Measurements from ENCODE around the gene OR6J1. TPM values are rescaled to one million over a fixed set of nuclear protein-coding genes. Genes with fewer than 3 reads are reported as not detected.
"Not testable (repeated sequence)": the region's sequence is repeated elsewhere in the genome, so short reads cannot be mapped to it uniquely, and the experiment has no call there.

OR6J1 gene
- total and polyA plus RNA-seq, 2 experiments from 2014 or later = not detected

DNA sequence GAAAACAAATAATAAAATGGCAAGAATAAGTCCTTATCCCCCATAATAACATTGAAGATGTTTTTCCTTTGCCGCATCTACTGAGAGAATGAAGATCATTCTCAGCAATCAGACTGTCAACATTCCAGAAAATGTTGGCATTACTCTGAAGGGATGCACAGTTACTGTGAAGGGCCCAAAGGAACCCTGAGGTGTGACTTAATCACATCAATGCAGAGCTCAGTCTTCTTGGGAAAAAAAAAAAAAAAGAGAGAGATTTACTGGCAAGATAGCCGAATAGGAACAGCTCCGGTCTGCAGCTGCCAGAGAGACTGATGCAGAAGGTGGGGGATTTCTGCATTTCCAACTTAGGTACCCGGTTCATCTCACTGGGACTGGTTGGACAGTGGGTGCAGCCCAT is 41.3 kb upstream of the OR6J1 start:
- Histone ChIP-seq H4K20me1 (ENCODE audit: insufficient read depth) (no peaks in the 10 kb centered on the region), H3K4me3 (no peak overlapping the region), H3K36me3 (ENCODE audit: low read depth) (no peaks in the 10 kb centered on the region), H2AFZ (no peak overlapping the region), H3K27me3 (replicated peaks; ENCODE audit: insufficient read depth) (peaks cover 18% of the 10 kb centered on the region), H3K79me2 (ENCODE audit: insufficient read depth) (no peaks in the 10 kb centered on the region), H3K9me2 (ENCODE audit: insufficient read depth) (no peaks in the 10 kb centered on the region), H3K9ac (no peak overlapping the region), H3F3A (ENCODE audit: insufficient read depth) (peaks cover 5% of the 10 kb centered on the region; the same call in 1 of the 2 replicates), H3K4me2 (ENCODE audit: unreplicated experiment) (no peak overlapping the region), H3K4me1 (ENCODE audit: insufficient read depth) (peaks cover 20% of the 10 kb centered on the region; the same call in 1 of the 2 replicates), H3K27ac (no peak overlapping the region), H3K9me3 (ENCODE audit: low read depth) (no peaks in the 10 kb centered on the region)
- no peak for TF ChIP-seq EZH2phosphoT487 (IDR thresholded peaks at IDR 0.05; ENCODE audit: insufficient read depth, low read depth)
- no peak for TF ChIP-seq EZH2 (IDR thresholded peaks at IDR 0.05; ENCODE audit: insufficient read depth, poor library complexity, severe bottlenecking)
- in situ Hi-C loops (cut with MboI) = no loop called here
- no peak for DNase-seq
- 27 to 39% methylated on average over 4 of the region's 4 CpGs for WGBS, 2 experiments (ENCODE audit: low coverage in 1 of 2, low lambda C conversion rate in 2 of 2, missing lambda C conversion rate in 2 of 2)

DNA sequence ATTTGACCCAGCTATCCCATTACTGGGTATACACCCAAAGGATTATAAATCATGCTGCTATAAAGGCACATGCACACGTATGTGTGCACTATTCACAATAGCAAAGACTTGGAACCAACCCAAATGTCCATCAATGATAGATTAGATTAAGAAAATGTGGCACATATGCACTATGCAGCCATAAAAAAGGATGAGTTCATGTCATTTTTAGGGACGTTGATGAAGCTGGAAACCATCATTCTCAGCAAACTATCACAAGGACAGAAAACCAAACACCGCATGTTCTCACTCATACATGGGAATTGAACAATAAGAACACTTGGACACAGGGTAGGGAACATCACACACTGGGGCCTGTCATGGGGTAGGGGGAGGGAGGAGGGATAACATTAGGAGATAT is 39.3 kb upstream of the OR6J1 start:
- H3K4me2 ChIP-seq (ENCODE audit: unreplicated experiment); H3F3A ChIP-seq (ENCODE audit: insufficient read depth); H3K4me3 ChIP-seq; H3K4me1 ChIP-seq (ENCODE audit: insufficient read depth); H3K36me3 ChIP-seq (ENCODE audit: low read depth); H3K9me2 ChIP-seq (ENCODE audit: insufficient read depth); DNase-seq; in situ Hi-C loops (cut with MboI); H3K27ac ChIP-seq; H3K9me3 ChIP-seq (ENCODE audit: low read depth); H3K79me2 ChIP-seq (ENCODE audit: insufficient read depth); H2AFZ ChIP-seq; H4K20me1 ChIP-seq (ENCODE audit: insufficient read depth); H3K9ac ChIP-seq: not testable (repeated sequence)
- WGBS, 2 experiments (ENCODE audit: low coverage in 1 of 2, low lambda C conversion rate in 2 of 2, missing lambda C conversion rate in 2 of 2) = 36 to 38% methylated on average over 3 of the region's 3 CpGs
- peaks cover 30% of the 10 kb centered on the region for H3K27me3 ChIP-seq (replicated peaks; ENCODE audit: insufficient read depth)

DNA sequence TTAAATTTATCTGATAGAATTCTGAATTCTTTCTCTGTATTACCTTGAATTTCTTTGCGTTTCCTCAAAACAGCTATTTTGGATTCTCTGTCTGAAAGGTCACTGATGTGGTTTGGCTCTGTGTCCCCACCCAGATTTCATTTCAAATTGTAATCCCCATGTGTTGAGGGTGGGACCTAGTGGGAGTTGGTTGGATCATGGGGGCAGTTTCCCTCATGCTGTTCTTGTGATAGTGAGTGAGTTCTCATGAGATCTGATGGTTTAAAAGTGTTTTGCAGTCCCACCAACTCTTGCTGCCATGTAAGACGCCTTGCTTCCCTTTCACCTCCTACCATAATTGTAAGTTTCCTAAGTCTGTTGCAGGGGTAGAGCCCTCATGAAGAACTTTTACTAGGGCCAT is 34.1 kb upstream of the OR6J1 start:
- Histone ChIP-seq H3K4me3 (no peak overlapping the region), H3K36me3 (ENCODE audit: low read depth) (no peaks in the 10 kb centered on the region), H3K79me2 (ENCODE audit: insufficient read depth) (no peaks in the 10 kb centered on the region), H4K20me1 (ENCODE audit: insufficient read depth) (no peaks in the 10 kb centered on the region), H2AFZ (no peak overlapping the region), H3K9ac (no peak overlapping the region), H3K4me1 (ENCODE audit: insufficient read depth) (no peaks in the 10 kb centered on the region), H3K9me3 (ENCODE audit: low read depth) (no peaks in the 10 kb centered on the region), H3K27ac (no peak overlapping the region), H3K27me3 (replicated peaks; ENCODE audit: insufficient read depth) (peaks cover 36% of the 10 kb centered on the region), H3K9me2 (ENCODE audit: insufficient read depth) (no peaks in the 10 kb centered on the region), H3F3A (ENCODE audit: insufficient read depth) (no peaks in the 10 kb centered on the region), H3K4me2 (ENCODE audit: unreplicated experiment) (no peak overlapping the region)
- WGBS, 2 experiments (ENCODE audit: low coverage in 1 of 2, low lambda C conversion rate in 2 of 2, missing lambda C conversion rate in 2 of 2) = 43 to 49% methylated on average over 2 of the region's 2 CpGs
- DNase-seq = no peak
- TF ChIP-seq EZH2phosphoT487 (IDR thresholded peaks at IDR 0.05; ENCODE audit: insufficient read depth, low read depth) (no peak), EZH2 (IDR thresholded peaks at IDR 0.05; ENCODE audit: insufficient read depth, poor library complexity, severe bottlenecking) (no peak)
- in situ Hi-C loops (cut with MboI) = no loop called here

DNA sequence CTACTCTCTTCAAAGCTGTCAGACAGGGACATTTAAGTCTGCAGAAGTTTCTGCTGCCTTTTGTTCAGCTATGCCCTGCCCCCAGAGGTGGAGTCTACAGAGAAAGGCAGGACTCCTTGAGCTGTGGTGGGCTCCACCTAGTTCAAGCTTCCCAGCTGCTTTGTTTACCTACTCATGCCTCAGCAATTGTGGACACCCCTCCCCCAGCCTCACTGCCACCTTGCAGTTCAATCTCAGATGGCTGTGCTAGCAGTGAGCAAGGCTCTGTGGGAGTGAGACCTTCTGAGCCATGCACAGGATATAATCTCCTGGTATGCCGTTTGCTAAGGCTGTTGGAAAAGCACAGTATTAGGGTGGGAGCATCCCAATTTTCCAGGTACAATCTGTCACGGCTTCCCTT is 33.4 kb upstream of the OR6J1 start:
- H4K20me1 ChIP-seq (ENCODE audit: insufficient read depth); H3K9me2 ChIP-seq (ENCODE audit: insufficient read depth); in situ Hi-C loops (cut with MboI); H3K9ac ChIP-seq; H3K36me3 ChIP-seq (ENCODE audit: low read depth); H3K4me3 ChIP-seq; H3F3A ChIP-seq (ENCODE audit: insufficient read depth); H2AFZ ChIP-seq; H3K79me2 ChIP-seq (ENCODE audit: insufficient read depth); H3K27ac ChIP-seq; H3K4me1 ChIP-seq (ENCODE audit: insufficient read depth); H3K9me3 ChIP-seq (ENCODE audit: low read depth); H3K4me2 ChIP-seq (ENCODE audit: unreplicated experiment); DNase-seq: not testable (repeated sequence)
- 54 to 57% methylated on average over 2 of the region's 2 CpGs for WGBS, 2 experiments (ENCODE audit: low coverage in 1 of 2, low lambda C conversion rate in 2 of 2, missing lambda C conversion rate in 2 of 2)
- H3K27me3 ChIP-seq (replicated peaks; ENCODE audit: insufficient read depth) = peaks cover 33% of the 10 kb centered on the region

DNA sequence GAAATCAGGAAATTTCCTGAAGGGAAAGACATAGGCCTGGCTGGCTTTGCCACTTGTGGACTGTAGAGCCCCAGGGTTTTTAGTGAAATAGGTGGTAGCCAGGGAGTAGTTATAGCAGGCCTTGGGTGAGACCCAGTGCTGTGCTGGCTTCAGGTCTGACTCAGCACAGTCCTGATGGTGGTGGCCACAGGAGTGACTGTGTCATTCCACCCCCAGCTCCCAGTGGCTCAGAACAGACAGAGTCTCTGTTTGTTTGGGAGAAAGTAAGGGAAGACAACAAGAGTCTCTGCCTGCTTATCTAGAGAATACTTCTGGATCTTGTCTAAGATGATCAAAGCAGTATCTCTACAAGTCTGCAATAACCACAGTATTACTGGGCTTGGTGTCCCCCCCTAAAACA is 27.5 kb upstream of the OR6J1 start:
- H3K9me2 ChIP-seq (ENCODE audit: insufficient read depth) = no peaks in the 10 kb centered on the region
- H3K79me2 ChIP-seq (ENCODE audit: insufficient read depth) = no peaks in the 10 kb centered on the region
- H2AFZ ChIP-seq = no peak overlapping the region
- DNase-seq = peak; percentile 58
- peaks cover 19% of the 10 kb centered on the region for H3F3A ChIP-seq (ENCODE audit: insufficient read depth)
- H3K27me3 ChIP-seq (replicated peaks; ENCODE audit: insufficient read depth) = peaks cover 5% of the 10 kb centered on the region
- peaks cover 22% of the 10 kb centered on the region for H3K4me1 ChIP-seq (ENCODE audit: insufficient read depth)
- TF ChIP-seq EZH2 (IDR thresholded peaks at IDR 0.05; ENCODE audit: insufficient read depth, poor library complexity, severe bottlenecking) = no peak
- H3K9me3 ChIP-seq (ENCODE audit: low read depth) = no peaks in the 10 kb centered on the region
- H3K9ac ChIP-seq = no peak overlapping the region
- no peak overlapping the region for H3K4me2 ChIP-seq (ENCODE audit: unreplicated experiment)
- in situ Hi-C loops (cut with MboI) = loop anchor here (25.0 kb wide), 1 partner anchor 284 kb away; no protein-coding TSS in a partner anchor
- no peaks in the 10 kb centered on the region for H3K36me3 ChIP-seq (ENCODE audit: low read depth)
- no peaks in the 10 kb centered on the region for H4K20me1 ChIP-seq (ENCODE audit: insufficient read depth)
- H3K27ac ChIP-seq = 0 out of 2 replicates have a peak overlapping the region, but pooled peaks have one; percentile 19
- no peak overlapping the region for H3K4me3 ChIP-seq
